MM.1S (cell line): Measurements from ENCODE around the gene ENG.

Experiments used
- CTCF ChIP-seq: fragments of 300-600 bp; sonication (generic); IDR thresholded peaks from 2 replicates; pipeline ENCODE4 v1.5.1; 2016; ENCODE audit warnings: antibody characterized with exemption, low read length, mixed read lengths
- EZH2 ChIP-seq: fragments of 300-600 bp; sonication (generic); optimal IDR thresholded peaks from 2 replicates; pipeline ENCODE3; 2017; ENCODE audit warnings: low read depth, mild to moderate bottlenecking, antibody characterized with exemption, low read length, mixed read lengths
- EZH2phosphoT487 ChIP-seq: fragments of 300-600 bp; sonication (generic); IDR thresholded peaks from 2 replicates; pipeline ENCODE4 v1.6.1; 2018; ENCODE audit warnings: antibody characterized with exemption, low read length

GRCh38 chr9:127860260-127860659 lies 5.8 kb upstream of the ENG start:
- TF ChIP-seq EZH2: no peak
- no peak for TF ChIP-seq CTCF
- no peak for TF ChIP-seq EZH2phosphoT487
